H9 (cell line): ENCODE results near the gene EFNB1. TPM values are rescaled to one million over a fixed set of nuclear protein-coding genes. Genes with fewer than 3 reads are reported as not detected.

Experiments used
- DNase-seq: peaks from one replicate; pipeline ENCODE4 v3.0.0-alpha.2; 2017
- H2AFZ ChIP-seq: one replicate; pipeline ENCODE4 v1.6.1; 2013; ENCODE audit warnings: mild to moderate bottlenecking, low read length, control low read depth, moderate library complexity
- H2AK5ac ChIP-seq: 2 replicates; pipeline ENCODE4 v1.6.1; 2013; ENCODE audit warnings: low read length, control low read depth, mixed read lengths; ENCODE audit not compliant: insufficient read length
- H2BK120ac ChIP-seq: one replicate; pipeline ENCODE4 v1.6.1; 2013; ENCODE audit warnings: low read depth, mild to moderate bottlenecking, low read length, control low read depth, inconsistent platforms; ENCODE audit not compliant: poor library complexity, severe bottlenecking
- H2BK12ac ChIP-seq: 2 replicates; pipeline ENCODE4 v1.6.1; 2013; ENCODE audit warnings: low read length, control low read depth, mixed read lengths, low read depth; ENCODE audit not compliant: insufficient read length
- H2BK15ac ChIP-seq: 2 replicates; pipeline ENCODE4 v1.6.1; 2013; ENCODE audit warnings: low read depth, low read length, control low read depth
- H2BK20ac ChIP-seq: one replicate; pipeline ENCODE4 v1.6.1; 2013; ENCODE audit warnings: low read depth, mild to moderate bottlenecking, low read length, control low read depth, inconsistent platforms; ENCODE audit not compliant: poor library complexity, severe bottlenecking
- H2BK5ac ChIP-seq: 2 replicates; pipeline ENCODE4 v1.6.1; 2013; ENCODE audit warnings: low read length, control low read depth, mixed read lengths; ENCODE audit not compliant: insufficient read length
- H3K14ac ChIP-seq: 2 replicates; pipeline ENCODE4 v1.6.1; 2013; ENCODE audit warnings: low read length, control low read depth; ENCODE audit not compliant: insufficient read depth
- H3K18ac ChIP-seq: 2 replicates; pipeline ENCODE4 v1.6.1; 2013; ENCODE audit warnings: low read depth, mild to moderate bottlenecking, mixed read lengths, low read length, control low read depth; ENCODE audit not compliant: insufficient read length
- H3K23ac ChIP-seq: 2 replicates; pipeline ENCODE4 v1.6.1; 2013; ENCODE audit warnings: low read length, control low read depth, mixed read lengths, low read depth; ENCODE audit not compliant: insufficient read length
- H3K23me2 ChIP-seq: 2 replicates; pipeline ENCODE4 v1.6.1; 2013; ENCODE audit warnings: low read depth, mild to moderate bottlenecking, mixed read lengths, low read length, control low read depth; ENCODE audit not compliant: insufficient read length, poor library complexity, severe bottlenecking
- H3K27ac ChIP-seq: 2 replicates; pipeline ENCODE4 v1.5.1; 2013; ENCODE audit warnings: low read length, control low read depth, mixed read lengths, low read depth; ENCODE audit not compliant: insufficient read length
- H3K27me3 ChIP-seq: 2 replicates; pipeline ENCODE4 v1.6.1; 2013; ENCODE audit warnings: low read length, control low read depth, inconsistent platforms; ENCODE audit not compliant: insufficient read depth
- H3K4ac ChIP-seq: 2 replicates; pipeline ENCODE4 v1.6.1; 2013; ENCODE audit warnings: low read depth, mild to moderate bottlenecking, control low read depth, inconsistent platforms, low read length, moderate library complexity
- H3K4me1 ChIP-seq: 2 replicates; pipeline ENCODE4 v1.6.1; 2013; ENCODE audit warnings: low read length, control low read depth, inconsistent platforms; ENCODE audit not compliant: insufficient read depth
- H3K4me2 ChIP-seq: 2 replicates; pipeline ENCODE4 v1.6.1; 2013; ENCODE audit warnings: low read length, control low read depth, mixed read lengths; ENCODE audit not compliant: insufficient read length, insufficient read depth
- H3K56ac ChIP-seq: 2 replicates; pipeline ENCODE4 v1.6.1; 2013; ENCODE audit warnings: low read depth, mild to moderate bottlenecking, mixed read lengths, low read length, control low read depth; ENCODE audit not compliant: insufficient read length
- H3K79me1 ChIP-seq: 2 replicates; pipeline ENCODE4 v1.6.1; 2013; ENCODE audit warnings: low read depth, mild to moderate bottlenecking, moderate library complexity, low read length, control low read depth, inconsistent platforms; ENCODE audit not compliant: insufficient read depth, poor library complexity, severe bottlenecking
- H3K79me2 ChIP-seq: 2 replicates; pipeline ENCODE4 v1.6.1; 2013; ENCODE audit warnings: low read length, control low read depth, inconsistent platforms; ENCODE audit not compliant: insufficient read depth
- H3K9ac ChIP-seq: 2 replicates; pipeline ENCODE4 v1.6.1; 2013; ENCODE audit warnings: low read length, control low read depth, mixed read lengths; ENCODE audit not compliant: insufficient read length; ENCODE audit errors: extremely low read depth
- H3K9me3 ChIP-seq: one replicate; pipeline ENCODE4 v1.6.1; 2013; ENCODE audit warnings: low read depth, low read length, inconsistent platforms; ENCODE audit not compliant: control insufficient read depth
- H3T11ph ChIP-seq: one replicate; pipeline ENCODE4 v1.6.1; 2013; ENCODE audit warnings: mild to moderate bottlenecking, low read length, control low read depth, inconsistent platforms
- H4K20me1 ChIP-seq: one replicate; pipeline ENCODE4 v1.6.1; 2013; ENCODE audit not compliant: control insufficient read depth, insufficient read length, insufficient read depth
- H4K5ac ChIP-seq: 2 replicates; pipeline ENCODE4 v1.6.1; 2013; ENCODE audit warnings: low read depth, mild to moderate bottlenecking, mixed read lengths, low read length, control low read depth; ENCODE audit not compliant: insufficient read length
- H4K8ac ChIP-seq: replicated peaks from 2 replicates; pipeline ENCODE4 v1.6.1; 2013; ENCODE audit warnings: low read length, control low read depth, mixed read lengths, low read depth; ENCODE audit not compliant: insufficient read length
- H4K91ac ChIP-seq: 2 replicates; pipeline ENCODE4 v1.6.1; 2013; ENCODE audit warnings: low read depth, mild to moderate bottlenecking, moderate library complexity, mixed read lengths, low read length, control low read depth; ENCODE audit not compliant: insufficient read length
- H3K27ac Mint-ChIP-seq, 3 experiments: 2 replicates in 2 of 3; 3 replicates in 1 of 3; pipeline ENCODE4 v1.8.0; 2020 to 2021; ENCODE audit warnings: mixed read lengths in 3 of 3, mild to moderate bottlenecking in 1 of 3, moderate library complexity in 1 of 3
- H3K27me3 Mint-ChIP-seq: 2 replicates; pipeline ENCODE4 v1.8.0; 2021; ENCODE audit warnings: low read depth, mild to moderate bottlenecking, moderate library complexity, mixed read lengths
- H3K36me3 Mint-ChIP-seq, 3 experiments: 2 replicates in 2 of 3; 3 replicates in 1 of 3; pipeline ENCODE4 v1.8.0; 2020 to 2021; ENCODE audit warnings: low read depth in 3 of 3, mixed read lengths in 3 of 3; ENCODE audit not compliant: insufficient read depth in 1 of 3
- H3K4me1 Mint-ChIP-seq, 2 experiments: 2 replicates each; pipeline ENCODE4 v1.8.0; 2020; ENCODE audit warnings: mixed read lengths in 2 of 2
- H3K4me3 Mint-ChIP-seq, 2 experiments: 2 replicates in 1 of 2; 3 replicates in 1 of 2; pipeline ENCODE4 v1.8.0; 2020 to 2021; ENCODE audit warnings: mild to moderate bottlenecking in 2 of 2, mixed read lengths in 2 of 2, moderate library complexity in 1 of 2
- H3K9me3 Mint-ChIP-seq, 2 experiments: 2 replicates in 1 of 2; 3 replicates in 1 of 2; pipeline ENCODE4 v1.8.0; 2020; ENCODE audit warnings: mild to moderate bottlenecking in 2 of 2, mixed read lengths in 2 of 2, moderate library complexity in 1 of 2
- CTCF ChIP-seq: fragments of 200-600 bp; sonication (generic); conservative IDR thresholded peaks from 3 replicates; pipeline ENCODE4 v1.8.0; 2021; ENCODE audit warnings: antibody characterized with exemption, mild to moderate bottlenecking
- WGBS: extraction: QIAGEN DNeasy Blood & Tissue Kit; methylation state at CpG from one replicate; pipeline ENCODE4 v1.1.7; 2013; ENCODE audit warnings: missing lambda C conversion rate, low lambda C conversion rate, mixed read lengths; ENCODE audit not compliant: insufficient read length; ENCODE audit errors: extremely low coverage; 5-methylcytosine and 5-hydroxymethylcytosine counted together
- total RNA-seq: library from RNA; stranded (reverse); gene quantifications from 2 replicates; pipeline ENCODE4 v1.2.1, GENCODE V29; 2021

The EFNB1 gene
- total RNA-seq, 1 experiment from 2014 or later = 3.1 TPM

- no peak overlapping the region for H2BK12ac ChIP-seq
- no peak overlapping the region for H2BK15ac ChIP-seq
- no peak overlapping the region for H3T11ph ChIP-seq
- no peak overlapping the region for H3K4ac ChIP-seq
- H3K18ac ChIP-seq = no peak overlapping the region
- H4K5ac ChIP-seq = no peak overlapping the region
- peak; percentile 81 for TF ChIP-seq CTCF
- H2AFZ ChIP-seq = no peak overlapping the region
- H3K9ac ChIP-seq = no peak overlapping the region
- H2BK20ac ChIP-seq = no peak overlapping the region
- Mint-ChIP-seq H3K36me3 (peaks cover 0 to 5% (median 2%) of the 10 kb centered on the region in 3 experiments; a peak in 3 of 7 replicates), H3K4me3 (peak overlapping the region; percentile 61 to 86), H3K4me1 (peaks cover 13 to 29% of the 10 kb centered on the region in 2 experiments), H3K9me3 (peaks cover 59 to 82% of the 10 kb centered on the region in 2 experiments), H3K27ac (no peak overlapping the region), H3K27me3 (peaks cover 97% of the 10 kb centered on the region)
- H4K91ac ChIP-seq = no peak overlapping the region
- no peak overlapping the region for H2AK5ac ChIP-seq
- H3K9me3 ChIP-seq = no peaks in the 10 kb centered on the region
- no peak overlapping the region for H3K56ac ChIP-seq
- H3K27me3 ChIP-seq = peaks cover 63% of the 10 kb centered on the region
- H3K14ac ChIP-seq = no peak overlapping the region
- no peaks in the 10 kb centered on the region for H3K4me1 ChIP-seq
- peak overlapping the region; percentile 78 for H3K4me2 ChIP-seq
- peak; percentile 82 for DNase-seq
- H3K79me1 ChIP-seq = no peaks in the 10 kb centered on the region
- H3K23me2 ChIP-seq = peaks cover 7% of the 10 kb centered on the region
- no peak overlapping the region for H2BK5ac ChIP-seq
- no peak overlapping the region for H3K23ac ChIP-seq
- no peak overlapping the region for H2BK120ac ChIP-seq
- H3K27ac ChIP-seq = no peak overlapping the region
- no CpG with 5 or more reads among the region's 35 CpGs for WGBS
- no peaks in the 10 kb centered on the region for H4K20me1 ChIP-seq
- no peaks in the 10 kb centered on the region for H3K79me2 ChIP-seq
- H4K8ac ChIP-seq = no peak overlapping the region
Observed at GRCh38 chrX:68827848-68828624, 785 bp upstream of the EFNB1 start.
